GM21528 (cell line): ENCODE measurements around the gene OLFM1.

Source experiments
- ATAC-seq: cut with Tn5 transposase; IDR thresholded peaks from one replicate; pipeline ENCODE4 v1.9.1; 2021; ENCODE audit warnings: mild to moderate bottlenecking, moderate library complexity; ENCODE audit not compliant: unreplicated experiment, low FRiP score

Gene OLFM1

DNA sequence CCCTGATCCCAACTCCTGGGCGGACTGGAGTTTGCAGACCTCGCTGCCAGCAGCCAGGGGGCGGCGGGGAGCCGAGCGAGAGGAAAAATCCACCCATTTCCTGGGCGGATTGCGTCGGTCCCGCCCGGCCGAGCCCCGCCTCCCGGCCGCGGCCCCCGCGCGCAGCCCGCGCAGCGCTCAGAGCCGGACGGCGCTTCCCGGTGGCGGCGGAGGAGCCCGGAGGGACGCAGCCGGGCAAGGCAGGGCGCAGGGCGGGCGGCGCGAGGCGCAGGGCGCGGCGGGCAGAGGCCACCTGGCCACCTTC is at the start of gene OLFM1:
TSS of gene OLFM1 (plus strand) at position 180 of the 304 bp plus-strand sequence. CDS start 322 bp downstream, outside the sequence.
- ATAC-seq: no peak

GRCh38 chr9:135038331-135038730 is 49.1 kb upstream of the OLFM1 start:
- no peak for ATAC-seq

DNA sequence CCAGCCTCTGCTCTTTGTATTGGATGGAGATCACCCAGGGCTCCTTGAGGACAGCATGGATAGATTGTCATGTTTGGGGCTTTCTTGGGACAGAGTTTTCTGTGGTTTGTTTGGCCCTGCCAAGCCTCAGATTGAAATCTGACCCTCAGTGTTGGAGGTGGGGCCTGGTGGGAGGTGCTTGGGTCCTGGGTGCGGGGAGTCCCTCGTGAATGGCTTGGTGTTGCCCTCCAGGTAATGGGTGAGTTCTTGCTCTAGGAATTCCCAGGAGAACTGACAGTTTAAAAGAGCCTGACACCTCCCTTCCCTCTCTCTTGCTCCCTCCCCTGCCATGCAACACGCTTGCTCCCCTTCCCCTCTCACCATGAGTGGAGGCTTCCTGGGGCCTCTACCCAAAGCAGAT is 48.6 kb upstream of the OLFM1 start:
- ATAC-seq: no peak

- ATAC-seq: no peak
Observed at GRCh38 chr9:135039266-135039870, 48.1 kb upstream of the OLFM1 start.

DNA sequence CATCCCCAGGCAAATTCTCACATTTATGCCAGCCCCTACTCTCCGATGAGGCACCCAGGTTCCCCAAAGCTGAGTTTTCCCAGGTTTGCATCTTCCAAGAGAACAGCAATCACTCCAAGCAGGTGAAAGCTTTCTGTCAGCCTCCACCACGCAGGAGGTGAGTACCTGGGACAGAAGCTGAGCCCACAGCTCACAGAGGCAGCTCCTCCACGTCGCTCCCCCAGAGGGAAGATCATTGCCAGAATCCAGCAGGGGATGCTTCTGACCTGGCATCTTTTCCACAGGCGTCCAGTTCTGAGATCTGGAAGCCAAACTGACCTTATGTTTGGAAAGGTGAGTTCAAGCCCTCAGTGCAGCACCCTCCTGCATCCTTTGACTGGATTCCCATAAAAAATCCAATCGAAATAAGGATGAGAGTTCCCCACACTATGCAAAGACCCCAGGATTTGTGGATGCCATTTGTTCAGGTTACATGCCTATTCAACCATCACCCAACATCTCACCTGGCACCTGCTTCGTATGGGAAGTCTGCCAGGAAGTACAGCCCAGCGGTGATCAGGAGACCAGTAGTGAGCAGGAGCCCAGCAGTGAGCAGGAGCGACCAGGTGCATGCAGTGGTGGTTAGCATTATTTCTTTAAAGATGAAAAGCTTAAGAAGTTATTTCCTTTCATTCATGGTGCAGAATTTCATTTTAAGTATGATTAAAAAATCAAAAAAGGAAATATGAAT is 47.4 kb upstream of the OLFM1 start:
- ATAC-seq: no peak

GRCh38 chr9:135040892-135041291 is 46.6 kb upstream of the OLFM1 start:
- no peak for ATAC-seq

DNA sequence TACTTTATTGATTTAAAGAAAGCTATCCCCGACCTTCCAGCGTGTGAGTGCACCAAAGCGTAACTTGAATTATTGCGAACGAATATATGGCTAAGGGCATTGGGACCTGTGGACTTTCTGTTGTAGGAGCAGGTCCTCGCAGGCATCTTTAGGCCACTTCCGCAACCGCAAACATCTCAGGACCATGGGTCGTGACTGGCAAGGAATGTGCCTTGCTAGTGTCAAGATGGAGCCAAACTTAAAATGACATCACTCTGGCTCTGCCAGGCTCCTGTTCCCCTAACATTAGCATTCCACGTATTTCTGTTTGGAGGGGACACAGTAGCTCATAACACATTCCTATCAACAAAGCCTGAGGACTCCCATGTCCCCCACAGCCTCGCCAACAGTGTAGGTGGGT is 44.1 kb upstream of the OLFM1 start:
- ATAC-seq: no peak

GRCh38 chr9:135045264-135045927 is 42.1 kb upstream of the OLFM1 start:
- no peak for ATAC-seq

- no peak for ATAC-seq
Observed at GRCh38 chr9:135045928-135046738, 41.3 kb upstream of the OLFM1 start.

GRCh38 chr9:135046739-135047350 is 40.6 kb upstream of the OLFM1 start:
- no peak for ATAC-seq

DNA sequence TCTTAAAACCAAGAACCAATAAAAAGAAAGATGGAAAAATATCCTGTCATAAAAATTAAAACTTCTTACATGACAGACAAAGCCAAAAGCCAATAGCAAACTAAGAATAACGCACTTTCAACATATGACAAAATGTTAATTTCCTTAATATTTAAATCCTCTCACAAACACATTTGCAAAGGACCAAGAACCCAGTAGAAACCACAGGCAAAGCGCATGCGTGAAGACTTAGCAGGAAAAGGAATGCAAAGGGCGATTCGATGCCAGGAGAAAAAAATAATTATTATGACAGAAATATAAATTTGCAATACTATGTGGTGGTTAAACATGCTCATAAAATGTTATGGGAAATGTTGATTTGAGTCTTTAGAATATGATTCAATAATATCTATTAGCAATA is 39.9 kb upstream of the OLFM1 start:
- ATAC-seq: no peak

DNA sequence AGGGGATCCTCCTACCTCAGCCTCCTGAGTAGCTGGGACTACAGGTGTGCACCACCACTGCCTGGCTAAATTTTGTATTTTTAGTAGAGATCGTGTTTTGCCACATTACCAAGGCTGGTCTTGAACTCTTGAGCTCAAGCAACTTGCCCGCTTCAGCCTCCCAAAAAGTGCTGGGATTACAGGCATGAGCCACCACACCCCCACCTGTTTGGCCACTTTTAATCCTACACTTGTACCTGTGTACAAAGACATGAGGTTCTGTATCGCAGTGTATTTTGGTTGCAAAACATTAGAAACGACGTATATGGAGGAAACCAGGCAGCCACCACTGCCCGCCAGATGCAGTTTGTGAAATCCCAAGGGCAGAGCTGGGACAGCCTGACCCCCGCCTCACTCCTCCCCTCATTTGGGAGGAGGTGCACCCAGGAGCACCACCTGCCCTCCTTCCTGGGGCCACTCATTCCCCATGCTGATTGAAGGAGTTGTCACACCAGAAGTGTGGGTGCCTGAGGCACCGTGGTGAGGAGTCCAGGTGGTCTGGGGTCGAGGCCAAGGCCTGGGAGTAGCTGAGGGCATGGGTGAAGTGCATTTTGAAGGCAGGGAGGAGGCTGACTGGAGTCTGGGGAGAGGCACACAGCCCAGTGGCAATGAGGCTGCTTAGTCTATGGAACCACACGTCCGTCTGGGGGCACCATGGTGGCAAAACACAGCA is 39.3 kb upstream of the OLFM1 start:
- no peak for ATAC-seq

DNA sequence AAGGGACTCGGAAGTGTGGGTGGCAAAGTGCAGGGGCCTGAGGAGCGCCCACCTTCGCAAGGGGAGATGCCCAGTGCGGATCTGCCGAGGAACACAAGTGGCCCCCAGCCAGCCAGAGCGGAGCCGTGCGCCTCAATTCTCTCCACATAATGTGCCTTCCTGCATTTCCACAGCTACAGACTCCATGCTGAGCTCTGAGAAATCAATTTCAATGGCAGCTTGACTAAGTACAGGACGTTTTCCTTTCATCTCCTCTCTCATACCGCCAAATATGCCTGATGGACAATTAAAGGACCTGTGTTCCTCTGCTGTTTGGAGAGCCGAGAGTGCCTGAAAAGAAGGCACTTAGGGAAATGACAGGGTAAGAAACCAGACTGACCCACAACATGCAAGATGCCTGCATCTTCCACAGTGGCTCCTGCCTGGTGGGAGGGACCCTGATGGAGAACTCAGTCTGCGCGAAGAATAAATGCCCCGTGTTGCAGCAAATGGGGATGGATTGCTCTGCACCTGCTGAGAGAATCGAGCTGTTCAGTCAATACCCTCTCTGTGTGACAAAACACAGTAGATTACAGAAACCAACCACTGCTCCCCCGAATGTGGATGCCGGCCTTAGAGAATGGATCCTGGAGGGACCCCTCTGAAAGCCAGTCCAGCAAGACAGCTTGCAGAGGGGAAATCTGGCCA is 38.6 kb upstream of the OLFM1 start:
- no peak for ATAC-seq

DNA sequence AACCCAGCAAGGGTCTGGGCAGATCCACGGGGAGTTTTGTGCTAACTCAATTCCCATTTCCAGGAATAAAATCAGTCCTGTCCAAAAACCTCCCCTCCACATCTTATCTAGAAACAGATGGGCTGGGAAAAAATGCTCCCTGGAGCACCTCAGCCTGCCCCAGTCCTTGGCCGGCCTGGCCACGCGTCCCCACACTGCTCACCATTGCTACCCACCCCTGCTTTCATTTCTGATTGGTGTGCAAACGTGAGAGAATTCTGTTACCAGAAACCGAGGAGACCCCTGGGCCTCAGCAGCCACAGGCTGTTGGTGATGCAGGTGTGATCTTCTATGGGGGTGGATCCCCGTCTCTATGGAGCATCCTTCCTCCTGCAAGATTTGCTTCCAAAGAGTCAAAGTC is 38.0 kb upstream of the OLFM1 start:
- no peak for ATAC-seq

DNA sequence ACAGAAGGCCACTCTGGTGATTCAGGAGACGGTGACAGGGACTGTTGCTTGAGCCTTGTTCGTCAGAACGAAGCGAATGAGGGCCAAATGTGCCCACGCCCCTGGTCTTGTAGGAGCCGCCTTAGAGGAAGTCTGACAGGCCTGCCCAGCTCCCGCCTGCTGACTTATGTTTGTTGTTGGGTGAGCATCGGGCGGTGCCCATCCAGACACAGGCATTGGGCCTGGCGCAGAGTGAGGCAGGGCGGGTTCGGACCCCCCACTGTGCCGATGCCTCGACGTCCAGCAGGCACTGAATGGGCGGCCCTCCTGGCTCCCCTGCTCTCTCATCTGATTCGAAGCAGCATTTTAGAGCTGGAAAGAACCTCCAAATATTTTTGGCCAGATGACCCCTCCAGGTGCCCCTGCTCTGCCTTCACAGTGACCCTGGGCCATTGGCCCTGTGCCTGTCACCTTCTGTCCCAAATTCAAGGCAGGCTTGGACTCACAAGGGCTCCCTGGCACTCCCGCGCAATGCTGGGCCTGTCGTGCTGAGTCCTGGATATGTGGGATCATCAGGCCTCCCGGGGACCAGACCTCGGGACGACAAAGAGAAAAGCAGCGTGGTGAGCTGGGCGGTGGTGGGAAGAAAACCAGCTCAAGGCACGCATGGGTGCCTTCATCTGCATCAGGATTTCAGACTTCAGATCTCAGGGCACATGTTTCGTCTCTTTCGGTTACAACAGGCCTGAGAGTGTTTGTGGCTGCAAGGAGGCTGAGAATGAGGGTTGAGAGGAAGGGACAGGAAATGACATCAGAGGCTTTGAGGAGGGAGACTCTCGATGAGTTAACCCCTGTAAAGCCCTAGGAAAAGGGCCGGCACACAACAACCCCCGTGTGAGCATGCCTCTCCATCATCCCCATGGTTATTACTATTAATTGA is 37.1 kb upstream of the OLFM1 start:
- ATAC-seq: no peak

DNA sequence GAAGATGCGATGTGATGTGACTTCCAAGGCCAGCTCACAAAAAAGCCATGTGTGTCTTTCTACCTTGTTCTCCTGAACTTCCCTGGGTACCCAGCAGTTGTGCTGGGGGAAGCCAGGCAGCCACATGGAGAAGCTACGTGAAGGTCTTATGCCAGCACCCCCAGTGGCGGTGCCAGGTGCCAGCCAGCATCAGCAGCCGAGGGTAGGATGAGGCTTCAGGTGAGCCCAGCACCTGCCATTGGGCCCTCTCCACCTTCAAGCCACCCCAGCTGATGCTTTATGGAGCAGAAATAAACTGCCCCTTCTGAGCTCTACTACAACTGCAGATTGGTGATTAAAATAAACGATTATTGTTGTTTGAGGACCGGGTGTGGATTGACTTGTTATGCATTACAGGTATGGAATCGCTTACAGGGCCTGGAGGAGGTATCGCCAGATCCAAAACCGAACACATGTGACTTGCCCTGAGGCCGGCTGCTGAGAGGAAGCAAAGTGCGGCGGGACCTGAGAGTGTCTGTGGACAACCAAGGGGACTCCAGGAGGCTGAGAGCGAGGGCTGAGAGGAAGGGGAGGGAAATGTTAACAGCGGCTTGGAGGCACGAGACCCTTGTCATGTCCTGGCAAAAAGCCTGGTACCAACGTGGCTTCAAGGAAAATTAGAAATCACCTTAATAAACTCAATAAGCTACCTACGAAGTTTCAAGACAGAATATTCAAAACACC is 36.0 kb upstream of the OLFM1 start:
- no peak for ATAC-seq

GRCh38 chr9:135053133-135053532 is 34.3 kb upstream of the OLFM1 start:
- no peak for ATAC-seq

DNA sequence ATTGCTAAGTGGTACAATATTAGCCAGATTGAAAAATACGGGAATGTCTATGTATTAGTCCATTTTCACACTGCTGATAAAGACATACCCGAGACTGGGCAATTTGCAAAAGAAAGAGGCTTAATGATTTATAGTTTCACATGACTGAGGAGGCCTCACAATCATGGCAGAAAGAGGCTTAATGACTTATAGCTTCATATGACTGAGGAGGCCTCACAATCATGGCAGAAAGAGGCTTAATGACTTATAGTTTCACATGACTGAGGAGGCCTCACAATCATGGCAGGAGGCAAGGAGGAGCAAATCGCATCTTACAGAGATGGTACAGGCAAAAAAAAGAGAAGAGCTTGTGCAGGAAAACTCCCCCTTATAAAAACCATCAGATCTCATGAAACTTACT is 32.3 kb upstream of the OLFM1 start:
- no peak for ATAC-seq
